HG02943 (cell line): ENCODE measurements around the gene RACGAP1.
"Not testable (repeated sequence)": the region's sequence is repeated elsewhere in the genome, so short reads cannot be mapped to it uniquely, and the experiment has no call there.

ENCODE experiments used
- ATAC-seq: cut with Tn5 transposase; IDR thresholded peaks from one replicate; pipeline ENCODE4 v1.9.1; 2021; ENCODE audit warnings: mild to moderate bottlenecking, low read depth, moderate library complexity; ENCODE audit not compliant: unreplicated experiment

The RACGAP1 gene

GRCh38 chr12:50038336-50038735 lies 13.0 kb upstream of the RACGAP1 start:
- ATAC-seq, result no peak

GRCh38 chr12:50032854-50033581 lies 7.7 kb upstream of the RACGAP1 start:
- no peak for ATAC-seq

- no peak for ATAC-seq
Measured at GRCh38 chr12:50032515-50032853, 7.2 kb upstream of the RACGAP1 start.

- not testable (repeated sequence) for ATAC-seq
Measured at GRCh38 chr12:50030449-50030848, 5.2 kb upstream of the RACGAP1 start.

- ATAC-seq, result no peak
Measured at GRCh38 chr12:50026691-50027090, 1.4 kb upstream of the RACGAP1 start.

- ATAC-seq, result peak; percentile 23
Measured at GRCh38 chr12:50024805-50025186, 498 bp downstream of the RACGAP1 start.

GRCh38 chr12:50024227-50024626 lies 1.1 kb downstream of the RACGAP1 start:
- no peak for ATAC-seq

- ATAC-seq, result no peak
Measured at GRCh38 chr12:50022903-50023302, 2.4 kb downstream of the RACGAP1 start.

GRCh38 chr12:50021031-50021430 lies 4.3 kb downstream of the RACGAP1 start:
- ATAC-seq, result no peak

GRCh38 chr12:50019524-50019923 lies 5.8 kb downstream of the RACGAP1 start:
- ATAC-seq, result no peak

GRCh38 chr12:50018968-50019367 lies 6.3 kb downstream of the RACGAP1 start:
- no peak for ATAC-seq

- ATAC-seq, result no peak
Measured at GRCh38 chr12:50018154-50018553, 7.1 kb downstream of the RACGAP1 start.

- no peak for ATAC-seq
Measured at GRCh38 chr12:50017641-50018040, 7.7 kb downstream of the RACGAP1 start.

- ATAC-seq, result no peak
Measured at GRCh38 chr12:50016501-50017475, 8.5 kb downstream of the RACGAP1 start.

- ATAC-seq, result no peak
Measured at GRCh38 chr12:50014342-50014741, 11.0 kb downstream of the RACGAP1 start.

GRCh38 chr12:50013361-50014147 lies 11.7 kb downstream of the RACGAP1 start:
- ATAC-seq, result no peak

- no peak for ATAC-seq
Measured at GRCh38 chr12:50006754-50007442, 18.4 kb downstream of the RACGAP1 start.

GRCh38 chr12:50006280-50006679 lies 19.0 kb downstream of the RACGAP1 start:
- no peak for ATAC-seq

GRCh38 chr12:50005175-50005574 lies 20.1 kb downstream of the RACGAP1 start:
- no peak for ATAC-seq

- ATAC-seq, result no peak
Measured at GRCh38 chr12:50004696-50005095, 20.6 kb downstream of the RACGAP1 start.
